Large intestine (tissue), 3 donors: ENCODE data around the gene GALNTL6. TPM values are rescaled to one million over a fixed set of nuclear protein-coding genes. Genes with fewer than 3 reads are reported as not detected.

ENCODE experiments used
- DNase-seq, 2 donors: peaks; one replicate each; pipeline versions ENCODE4 v3.0.0 to v3.0.0-alpha.2; 2013
- H3K27ac ChIP-seq: one replicate; pipeline ENCODE4 v1.5.1; 2013; ENCODE audit warnings: low read length
- H3K27me3 ChIP-seq: 2 replicates; pipeline ENCODE4 v1.6.1; 2013; ENCODE audit warnings: low read length; ENCODE audit not compliant: control insufficient read depth, insufficient read depth
- H3K36me3 ChIP-seq: 2 replicates; pipeline ENCODE4 v1.6.1; 2013; ENCODE audit warnings: low read length; ENCODE audit not compliant: control insufficient read depth, insufficient read depth
- H3K4me1 ChIP-seq: one replicate; pipeline ENCODE4 v1.6.1; 2013; ENCODE audit warnings: low read length; ENCODE audit not compliant: control insufficient read depth, insufficient read depth
- H3K4me3 ChIP-seq: one replicate; pipeline ENCODE4 v1.5.1; 2013; ENCODE audit warnings: low read length
- H3K9me3 ChIP-seq: one replicate; pipeline ENCODE4 v1.6.1; 2013; ENCODE audit warnings: mild to moderate bottlenecking, low read depth, low read length, moderate library complexity; ENCODE audit not compliant: control insufficient read depth
- WGBS: methylation state at CpG from one replicate; pipeline ENCODE4 v1.1.5; 2013; ENCODE audit warnings: low lambda C conversion rate; ENCODE audit not compliant: insufficient coverage; 5-methylcytosine and 5-hydroxymethylcytosine counted together
- polyA plus RNA-seq: library from polyadenylated mRNA; unstranded; fragments of 120-200 nt; gene quantifications from one replicate; pipeline ENCODE4 v1.2.1, GENCODE V29; 2013

Gene GALNTL6
- polyA plus RNA-seq, 1 donor = 0.84 TPM

DNA sequence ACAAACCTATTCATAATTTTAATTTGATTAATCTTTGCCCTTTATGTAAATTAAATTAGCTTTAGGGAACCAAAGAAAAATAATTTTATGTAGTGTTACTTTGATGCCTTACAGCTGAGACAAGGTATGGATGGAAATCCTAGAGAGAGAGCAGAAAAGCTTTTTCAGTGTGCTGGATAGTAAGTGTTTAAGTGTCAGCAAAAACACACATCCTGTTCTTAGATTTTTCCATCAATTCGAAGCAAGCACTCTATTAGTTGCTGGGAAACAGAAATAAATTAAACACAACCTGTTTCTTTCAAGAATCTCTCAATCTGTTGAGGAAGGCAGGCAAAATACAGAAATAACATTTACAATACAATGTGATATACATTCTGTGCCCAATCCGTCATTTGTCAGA is 327.8 kb downstream of the GALNTL6 start:
- H3K27me3 ChIP-seq = no peaks in the 10 kb centered on the region
- no peaks in the 10 kb centered on the region for H3K9me3 ChIP-seq
- no peaks in the 10 kb centered on the region for H3K36me3 ChIP-seq
- WGBS = no CpG with 5 or more reads among the region's 2 CpGs
- no peaks in the 10 kb centered on the region for H3K4me1 ChIP-seq
- no peak for DNase-seq
- no peak overlapping the region for H3K4me3 ChIP-seq
- no peak overlapping the region for H3K27ac ChIP-seq

DNA sequence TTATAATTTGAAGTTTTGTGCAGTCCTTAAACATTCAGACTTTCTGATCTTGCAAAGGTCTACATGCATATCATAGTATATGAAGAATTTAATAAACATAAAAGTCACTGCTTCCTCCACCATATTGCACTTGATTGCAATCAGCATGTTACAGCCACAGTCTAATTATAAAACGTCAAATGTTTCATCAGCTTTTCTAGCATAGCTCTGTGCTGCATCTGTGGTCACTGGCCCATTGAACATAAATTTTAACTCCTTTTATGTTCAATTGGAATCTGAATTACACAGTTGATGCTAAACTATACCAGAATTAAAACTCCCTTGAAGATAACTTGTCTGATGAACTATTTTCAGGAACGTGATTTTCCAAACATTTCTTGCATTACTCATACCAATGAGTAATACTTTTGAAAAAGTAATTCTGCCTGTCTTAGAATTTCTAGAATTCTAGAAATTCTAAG is 329.1 kb downstream of the GALNTL6 start:
- Histone ChIP-seq H3K4me1 (no peaks in the 10 kb centered on the region), H3K9me3 (no peaks in the 10 kb centered on the region), H3K27me3 (no peaks in the 10 kb centered on the region), H3K4me3 (no peak overlapping the region), H3K36me3 (no peaks in the 10 kb centered on the region), H3K27ac (no peak overlapping the region)
- DNase-seq = no peak
- WGBS = 100% methylated on average over 1 of the region's 2 CpGs

GRCh38 chr4:172143605-172144314 is 330.6 kb downstream of the GALNTL6 start:
- Histone ChIP-seq H3K27ac (no peak overlapping the region), H3K36me3 (no peaks in the 10 kb centered on the region), H3K4me1 (no peaks in the 10 kb centered on the region), H3K4me3 (no peak overlapping the region), H3K9me3 (no peaks in the 10 kb centered on the region), H3K27me3 (no peaks in the 10 kb centered on the region)
- 48% methylated on average over 2 of the region's 3 CpGs for WGBS
- DNase-seq = no peak

DNA sequence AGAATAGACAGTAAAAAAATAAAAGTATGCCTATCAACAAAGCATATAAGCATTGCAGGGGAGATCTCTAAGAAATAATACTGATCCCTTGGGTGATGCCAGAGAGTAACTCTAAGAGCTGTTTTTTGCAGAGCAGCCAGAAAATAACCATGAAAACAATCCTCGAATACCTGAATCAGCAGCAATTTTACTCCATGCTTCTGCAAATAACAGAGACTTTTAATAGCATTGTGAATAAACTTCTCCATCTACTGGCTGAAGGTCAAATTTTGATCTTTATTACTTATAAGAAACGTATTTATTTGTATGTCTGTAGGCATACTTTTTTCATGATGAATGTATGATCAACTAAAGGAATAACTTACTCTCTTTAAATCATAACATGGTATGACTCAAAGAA is 334.5 kb downstream of the GALNTL6 start:
- Histone ChIP-seq H3K4me3 (no peak overlapping the region), H3K4me1 (no peaks in the 10 kb centered on the region), H3K36me3 (no peaks in the 10 kb centered on the region), H3K27me3 (no peaks in the 10 kb centered on the region), H3K27ac (no peak overlapping the region), H3K9me3 (no peaks in the 10 kb centered on the region)
- 60% methylated on average over 1 of the region's 2 CpGs for WGBS
- no peak for DNase-seq

- no peaks in the 10 kb centered on the region for H3K27me3 ChIP-seq
- H3K9me3 ChIP-seq = no peaks in the 10 kb centered on the region
- no peak for DNase-seq
- no CpG with 5 or more reads among the region's 5 CpGs for WGBS
- no peak overlapping the region for H3K4me3 ChIP-seq
- H3K4me1 ChIP-seq = no peaks in the 10 kb centered on the region
- H3K36me3 ChIP-seq = no peaks in the 10 kb centered on the region
- no peak overlapping the region for H3K27ac ChIP-seq
Measured at GRCh38 chr4:172149329-172149728, 336.1 kb downstream of the GALNTL6 start.

DNA sequence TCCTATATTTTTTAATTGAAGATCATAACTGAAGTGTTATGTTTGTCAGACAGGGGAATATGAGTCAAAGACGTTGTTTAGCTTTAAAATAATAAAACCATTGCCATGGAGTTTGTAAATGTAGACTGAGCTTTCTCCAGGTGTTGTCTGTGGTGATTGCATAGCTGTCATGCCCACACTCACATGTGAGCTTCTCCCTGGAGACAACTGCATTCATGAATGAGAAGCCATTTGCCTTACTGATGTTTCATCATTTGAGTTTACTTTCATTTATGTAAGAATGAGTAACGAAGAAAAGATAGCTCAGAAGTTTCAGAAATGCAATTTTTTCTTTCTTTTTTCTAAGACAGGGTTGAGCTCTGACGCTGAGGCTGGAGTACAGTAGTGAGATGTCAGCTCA is 339.1 kb downstream of the GALNTL6 start:
- H3K4me1 ChIP-seq = no peaks in the 10 kb centered on the region
- H3K36me3 ChIP-seq = no peaks in the 10 kb centered on the region
- no peak overlapping the region for H3K4me3 ChIP-seq
- H3K27me3 ChIP-seq = no peaks in the 10 kb centered on the region
- no peaks in the 10 kb centered on the region for H3K9me3 ChIP-seq
- WGBS = 100% methylated on average over 1 of the region's 3 CpGs
- DNase-seq = no peak
- no peak overlapping the region for H3K27ac ChIP-seq

DNA sequence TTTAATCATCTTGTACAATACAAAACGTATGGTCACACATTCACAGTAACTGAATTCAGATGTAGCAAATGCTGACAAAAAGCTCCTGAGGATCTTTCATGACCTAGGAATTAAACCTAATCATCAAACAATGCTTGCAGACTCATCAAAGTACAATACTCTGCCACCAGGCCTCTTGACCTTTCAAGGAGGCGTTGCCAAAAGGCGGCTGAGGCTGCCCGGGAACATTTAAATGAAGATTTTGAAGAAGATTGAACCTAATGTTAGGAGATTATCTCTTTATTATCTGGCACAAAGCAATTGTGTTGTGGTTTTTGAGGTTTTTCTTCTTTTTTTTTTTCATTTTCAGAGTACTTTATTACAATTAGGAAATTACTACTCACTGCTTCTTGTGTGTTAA is 340.5 kb downstream of the GALNTL6 start:
- no peaks in the 10 kb centered on the region for H3K4me1 ChIP-seq
- no peak for DNase-seq
- H3K27me3 ChIP-seq = no peaks in the 10 kb centered on the region
- WGBS = 100% methylated on average over 1 of the region's 4 CpGs
- H3K4me3 ChIP-seq = no peak overlapping the region
- no peak overlapping the region for H3K27ac ChIP-seq
- no peaks in the 10 kb centered on the region for H3K9me3 ChIP-seq
- no peaks in the 10 kb centered on the region for H3K36me3 ChIP-seq

GRCh38 chr4:172155838-172156345 is 342.7 kb downstream of the GALNTL6 start:
- Histone ChIP-seq H3K27me3 (no peaks in the 10 kb centered on the region), H3K4me1 (no peaks in the 10 kb centered on the region), H3K4me3 (no peak overlapping the region), H3K9me3 (no peaks in the 10 kb centered on the region), H3K36me3 (no peaks in the 10 kb centered on the region), H3K27ac (no peak overlapping the region)
- DNase-seq = no peak
- WGBS = no CpG with 5 or more reads among the region's 15 CpGs

- Histone ChIP-seq H3K36me3 (no peaks in the 10 kb centered on the region), H3K4me1 (no peaks in the 10 kb centered on the region), H3K4me3 (no peak overlapping the region), H3K27ac (no peak overlapping the region), H3K27me3 (no peaks in the 10 kb centered on the region), H3K9me3 (no peaks in the 10 kb centered on the region)
- no peak for DNase-seq
- 40% methylated on average over 1 of the region's 2 CpGs for WGBS
Measured at GRCh38 chr4:172157946-172158345, 344.7 kb downstream of the GALNTL6 start.

- no peaks in the 10 kb centered on the region for H3K4me1 ChIP-seq
- H3K27ac ChIP-seq = no peak overlapping the region
- no peak overlapping the region for H3K4me3 ChIP-seq
Measured at GRCh38 chr4:172163215-172163614, 350.0 kb downstream of the GALNTL6 start.

GRCh38 chr4:172168888-172169287 is 355.7 kb downstream of the GALNTL6 start:
- Histone ChIP-seq H3K4me1 (no peaks in the 10 kb centered on the region), H3K27me3 (no peaks in the 10 kb centered on the region), H3K36me3 (no peaks in the 10 kb centered on the region), H3K4me3 (no peak overlapping the region), H3K27ac (no peak overlapping the region), H3K9me3 (no peaks in the 10 kb centered on the region)
- no peak for DNase-seq
- WGBS = 80% methylated on average over 1 of the region's 2 CpGs

More at GRCh38 chr4:172163215-172163614, 350.0 kb downstream of the GALNTL6 start:
- whole genome bisulfite sequencing = 17% methylated on average over 2 of the region's 2 CpGs
- Histone ChIP-seq H3K9me3 (no peaks in the 10 kb centered on the region), H3K27me3 (no peaks in the 10 kb centered on the region), H3K36me3 (no peaks in the 10 kb centered on the region)
- no peak for DNase-seq
